NCI-H128 (cell line): ENCODE results near the gene RABEP2.
A peak's percentile ranks its signal among the peaks of the same experiment; 100 is the strongest.
"Not testable (repeated sequence)": the region's sequence is repeated elsewhere in the genome, so short reads cannot be mapped to it uniquely, and the experiment has no call there.

Experiments
- DNase-seq: peaks from one replicate; lab custom pipeline; 2025; ENCODE audit not compliant: unreplicated experiment; lab: John Stamatoyannopoulos, UW

Gene RABEP2

DNA sequence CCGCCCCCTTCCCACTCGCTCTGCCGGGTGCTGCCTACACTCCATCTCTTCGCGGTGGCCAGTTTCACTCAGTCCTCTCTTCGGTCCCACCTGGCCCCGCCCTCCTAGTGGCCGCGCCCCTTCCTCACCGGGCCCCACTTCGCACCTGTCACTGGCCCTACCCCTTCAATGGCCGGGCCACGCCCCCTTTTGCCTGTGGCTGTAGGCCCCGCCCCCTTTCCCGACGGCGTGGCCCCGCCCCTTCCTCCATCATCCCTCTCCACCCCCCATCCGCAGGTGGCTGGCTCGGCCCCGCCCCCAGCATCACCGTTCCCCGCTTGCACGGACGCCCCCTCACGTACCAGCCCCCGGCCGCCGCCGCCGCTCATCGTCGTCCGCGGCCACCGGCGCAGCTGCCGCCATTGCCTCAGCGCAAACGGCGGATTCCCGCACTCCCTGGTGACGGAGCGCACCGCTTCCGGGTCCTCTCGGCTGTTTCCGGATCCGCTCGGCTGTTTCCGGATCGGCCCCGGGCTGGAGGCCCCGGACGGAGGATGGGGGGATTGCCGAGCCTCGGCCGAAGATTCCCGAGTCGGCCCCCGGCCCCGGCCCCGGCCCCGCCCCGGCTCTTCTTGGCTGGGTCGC is at the start of gene RABEP2:
Gene RABEP2, minus strand, starts transcription at position 477 of the 624 bp plus-strand sequence. Its CDS starts 75 bp downstream, at position 402.
- peak; percentile 81 for DNase-seq

DNA sequence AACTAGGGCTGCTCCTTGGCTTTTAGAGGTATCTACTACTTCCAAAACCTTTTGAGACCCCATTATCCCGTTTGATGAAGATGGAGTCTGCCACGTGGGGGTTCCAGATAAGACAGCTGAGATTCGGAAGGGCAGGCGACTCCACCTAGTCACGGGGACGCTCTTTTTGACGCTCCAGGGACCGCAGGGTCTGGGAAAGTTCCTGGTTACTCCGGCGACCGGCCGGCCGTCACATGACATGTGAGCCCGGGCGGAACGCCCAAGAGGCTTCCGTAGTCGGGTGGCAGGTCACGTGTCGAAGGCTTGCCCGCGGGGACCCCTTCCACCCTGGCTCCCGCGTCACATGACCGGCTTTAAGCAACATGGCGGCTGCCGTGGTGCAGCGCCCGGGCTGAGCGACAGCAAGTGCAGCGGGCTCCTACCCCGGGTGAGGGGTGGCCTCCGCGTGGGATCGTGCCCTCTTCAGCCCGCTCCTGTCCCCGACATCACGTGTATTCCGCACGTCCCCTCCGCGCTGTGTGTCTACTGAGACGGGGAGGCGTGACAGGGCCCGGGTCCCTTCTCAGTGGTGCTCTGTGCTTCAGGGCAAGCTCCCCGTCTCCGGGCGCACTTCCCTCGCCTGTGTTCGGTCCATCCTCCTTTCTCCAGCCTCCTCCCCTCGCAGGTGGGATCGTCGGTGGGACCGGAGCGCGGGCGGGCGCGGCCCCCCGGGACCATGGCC is 49.6 kb upstream of the RABEP2 start, which contains the start of gene SPNS1:
Gene SPNS1, plus strand, starts transcription at position 342 of the 721 bp plus-strand sequence. Its CDS starts 374 bp downstream, at position 716.
- peak; percentile 68 for DNase-seq

- peak; percentile 36 for DNase-seq
Measured at GRCh38 chr16:28974007-28974436, 49.0 kb upstream of the RABEP2 start.

DNA sequence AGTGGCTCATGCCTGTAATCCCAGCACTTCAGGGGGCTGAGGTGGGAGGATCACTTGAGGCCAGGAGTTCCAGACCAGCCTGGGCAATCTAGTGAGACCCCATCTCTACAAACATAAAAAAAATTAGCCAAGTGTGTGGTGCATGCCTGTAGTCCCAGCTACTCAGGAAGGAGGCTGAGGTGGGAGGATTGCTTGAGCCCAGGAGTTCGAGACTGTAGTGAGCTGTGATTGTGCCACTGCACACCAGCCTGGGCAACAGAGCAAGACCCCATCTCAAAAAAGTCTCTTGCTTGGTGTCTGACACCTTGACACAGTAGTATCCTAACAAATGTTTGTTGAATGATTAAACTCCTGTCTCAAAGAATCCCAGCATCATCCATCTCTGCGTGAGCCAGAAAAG is 44.7 kb upstream of the RABEP2 start:
- not testable (repeated sequence) for DNase-seq

- no peak for DNase-seq
Measured at GRCh38 chr16:28967156-28967555, 42.1 kb upstream of the RABEP2 start.

DNA sequence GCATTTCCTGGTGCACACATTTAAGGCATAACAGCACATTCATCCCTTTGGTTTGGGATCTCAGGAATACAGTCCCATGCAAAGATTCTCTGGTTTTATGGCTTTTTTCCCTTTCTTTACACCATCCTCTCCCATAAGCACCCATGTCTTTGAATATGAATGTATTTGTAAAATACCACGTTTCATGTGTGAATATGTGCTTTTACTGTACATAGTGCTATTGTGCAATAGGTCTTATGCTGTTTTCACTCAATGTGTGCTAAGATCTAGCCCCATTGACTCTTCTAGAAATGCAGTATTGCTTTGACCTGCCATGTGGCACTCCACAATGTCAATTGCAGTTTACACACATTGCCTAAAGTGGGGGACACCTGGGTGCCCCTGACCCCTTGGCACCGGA is 39.5 kb upstream of the RABEP2 start:
- DNase-seq = no peak

DNA sequence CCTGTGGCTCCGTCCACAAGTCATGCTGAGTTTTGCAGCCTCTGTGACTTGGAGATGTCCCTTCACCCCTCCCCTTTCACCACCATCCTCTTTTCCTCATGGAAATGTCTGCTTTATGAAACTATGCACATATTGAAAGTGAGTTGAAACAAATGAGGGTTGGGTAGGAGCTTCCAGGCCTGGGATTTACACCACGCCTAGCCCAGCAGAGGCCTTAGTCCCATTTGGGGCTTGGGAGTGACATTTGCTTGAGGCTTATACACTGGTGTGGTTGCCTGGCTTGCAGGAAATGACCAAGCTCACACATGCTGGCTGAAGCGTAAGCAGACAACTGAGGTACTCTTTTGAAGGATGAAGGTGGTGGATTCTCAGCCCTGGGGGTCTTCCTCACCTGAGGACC is 39.0 kb upstream of the RABEP2 start:
- no peak for DNase-seq

DNA sequence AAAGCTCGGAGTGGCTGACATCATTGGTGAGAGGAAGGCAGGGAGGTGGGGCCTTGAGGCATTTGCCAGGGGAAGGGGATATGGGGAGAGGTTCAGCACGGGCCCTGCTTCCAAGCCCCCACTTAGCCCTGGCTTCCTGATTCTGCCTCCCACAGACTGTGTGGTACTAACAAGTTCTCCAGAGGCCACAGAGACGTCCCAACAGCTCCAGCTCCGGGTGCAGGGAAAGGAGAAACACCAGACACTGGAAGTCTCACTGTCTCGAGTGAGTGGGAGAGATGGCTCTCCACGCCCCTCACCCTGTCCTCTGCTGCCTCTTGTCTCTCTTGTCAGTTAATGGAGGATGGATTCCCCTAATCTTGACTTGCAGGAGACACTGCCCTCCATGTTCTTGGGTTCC is 33.8 kb upstream of the RABEP2 start:
- DNase-seq = no peak

DNA sequence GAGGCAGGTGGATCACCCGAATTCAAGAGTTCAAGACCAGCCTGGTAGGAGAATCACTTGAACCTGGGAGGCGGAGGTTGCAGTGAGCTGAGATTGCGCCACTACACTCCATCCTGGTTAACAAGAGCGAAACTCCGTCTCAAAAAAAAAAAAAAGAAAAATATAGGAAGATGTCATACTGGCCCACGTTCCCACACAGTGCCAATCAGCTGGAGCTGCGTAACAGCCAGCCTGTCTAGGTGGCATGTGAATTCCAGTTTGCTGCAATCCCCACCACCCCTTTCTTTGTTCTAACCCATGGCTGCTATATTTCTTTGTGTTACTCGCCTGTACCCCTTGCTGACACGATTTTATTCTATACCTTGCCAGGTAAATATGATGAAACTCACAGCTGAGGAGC is 33.2 kb upstream of the RABEP2 start:
- no peak for DNase-seq

GRCh38 chr16:28951410-28951943 is 26.4 kb upstream of the RABEP2 start:
- no peak for DNase-seq

GRCh38 chr16:28950648-28951409 is 25.8 kb upstream of the RABEP2 start, which contains the start of gene NFATC2IP:
TSS of gene NFATC2IP (plus strand) at chr16:28950937. CDS start at chr16:28951012, 75 bp downstream.
- DNase-seq = peak; percentile 93

GRCh38 chr16:28946681-28947080 is 21.6 kb upstream of the RABEP2 start:
- DNase-seq = no peak

- DNase-seq = no peak
Measured at GRCh38 chr16:28943281-28943680, 18.2 kb upstream of the RABEP2 start.

DNA sequence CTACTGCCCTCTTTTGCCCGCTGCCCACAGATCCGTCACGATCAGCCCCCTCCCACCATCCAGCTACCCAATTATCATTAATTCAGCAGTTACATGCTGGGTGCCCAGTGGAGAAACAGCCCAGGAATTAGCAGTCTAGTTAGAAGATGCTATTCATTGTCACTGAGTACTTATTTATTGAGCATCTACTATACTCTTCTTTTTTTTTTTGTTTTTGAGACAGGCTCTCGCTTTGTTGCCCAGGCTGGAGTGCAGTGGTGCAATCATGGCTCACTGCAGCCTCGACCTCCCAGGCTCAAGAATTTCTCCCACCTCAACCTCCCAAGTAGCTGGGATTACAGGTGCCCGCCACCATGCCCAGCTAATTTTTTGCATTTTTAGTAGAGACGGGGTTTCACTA is 14.8 kb upstream of the RABEP2 start:
- DNase-seq = not testable (repeated sequence)

GRCh38 chr16:28938721-28939120 is 13.7 kb upstream of the RABEP2 start:
- no peak for DNase-seq

DNA sequence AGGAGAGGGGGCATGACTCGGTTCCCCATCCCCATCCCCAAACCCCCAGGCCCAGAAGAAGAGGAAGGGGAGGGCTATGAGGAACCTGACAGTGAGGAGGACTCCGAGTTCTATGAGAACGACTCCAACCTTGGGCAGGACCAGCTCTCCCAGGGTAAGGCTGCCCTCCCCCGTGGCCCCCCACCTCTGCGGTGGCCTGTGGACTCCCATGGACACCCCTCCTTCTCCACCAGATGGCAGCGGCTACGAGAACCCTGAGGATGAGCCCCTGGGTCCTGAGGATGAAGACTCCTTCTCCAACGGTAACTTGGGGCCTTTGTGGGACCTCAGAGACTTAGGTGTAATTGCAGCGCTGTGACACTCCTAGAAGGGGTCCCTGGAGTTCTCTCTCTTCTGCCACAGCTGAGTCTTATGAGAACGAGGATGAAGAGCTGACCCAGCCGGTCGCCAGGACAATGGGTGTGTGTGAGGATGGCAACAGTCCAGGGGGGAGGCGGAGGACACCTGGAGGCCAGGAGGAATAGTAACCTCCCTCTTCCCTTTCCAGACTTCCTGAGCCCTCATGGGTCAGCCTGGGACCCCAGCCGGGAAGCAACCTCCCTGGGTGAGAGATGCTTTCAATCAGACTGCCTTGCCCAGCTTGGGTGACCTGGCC is 12.3 kb upstream of the RABEP2 start:
- no peak for DNase-seq

DNA sequence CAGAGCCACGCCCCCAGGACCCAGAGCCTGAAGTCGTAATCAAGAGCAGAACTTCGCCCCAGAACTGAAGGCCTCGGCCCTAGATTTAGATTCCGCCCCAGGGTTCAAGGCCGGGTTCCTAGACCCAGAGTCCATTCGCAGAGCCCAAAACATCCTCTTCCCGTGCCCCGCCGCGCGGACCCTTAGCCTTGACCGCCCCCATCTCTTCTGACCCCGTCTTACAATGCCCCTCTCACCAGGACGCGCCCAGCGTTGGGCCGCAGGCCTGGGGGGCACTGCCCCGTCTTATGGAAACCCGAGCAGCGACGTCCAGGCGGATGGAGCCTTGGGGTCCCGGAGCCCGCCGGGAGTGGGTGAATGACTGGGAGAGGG is 11.7 kb upstream of the RABEP2 start:
- no peak for DNase-seq

DNA sequence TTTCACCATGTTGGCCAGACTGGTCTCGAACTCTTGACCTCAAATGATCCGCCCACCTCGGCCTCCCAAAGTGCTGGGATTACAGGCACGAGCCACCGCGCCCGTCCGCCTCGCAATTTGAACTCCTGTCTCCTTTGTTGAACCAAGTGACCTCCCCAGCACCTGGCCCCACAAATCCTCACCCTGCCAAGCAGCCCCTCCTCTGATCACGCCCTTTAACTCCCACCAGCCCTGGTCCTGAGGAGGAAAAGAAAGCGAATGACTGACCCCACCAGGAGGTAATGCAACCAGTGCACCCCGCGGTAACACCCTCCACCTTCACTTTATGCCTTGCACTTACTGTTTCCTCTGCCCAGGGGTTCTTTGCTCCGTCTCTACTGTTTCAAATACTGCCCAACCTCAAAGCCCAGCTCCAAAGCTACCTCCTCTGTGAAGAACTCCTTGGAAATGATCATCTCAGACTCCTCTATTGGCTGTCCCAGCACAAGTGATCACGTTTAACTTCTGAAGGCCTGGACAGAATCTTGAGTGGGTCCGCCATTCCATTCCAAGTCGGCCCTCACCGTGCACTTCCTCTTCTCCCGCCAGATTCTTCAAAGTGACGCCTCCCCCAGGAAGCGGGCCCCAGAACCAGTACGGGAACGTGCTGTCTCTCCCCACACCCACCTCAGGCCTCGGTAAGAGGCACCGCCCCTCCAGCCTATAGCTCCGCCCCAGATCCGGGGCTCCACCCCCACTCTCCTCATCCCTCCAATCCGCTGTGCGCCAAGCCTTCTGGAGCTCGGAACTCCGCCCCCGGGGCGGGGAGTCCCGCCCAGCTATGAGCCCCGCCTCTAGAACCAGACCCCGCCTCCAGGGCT is 11.1 kb upstream of the RABEP2 start:
- DNase-seq = no peak

DNA sequence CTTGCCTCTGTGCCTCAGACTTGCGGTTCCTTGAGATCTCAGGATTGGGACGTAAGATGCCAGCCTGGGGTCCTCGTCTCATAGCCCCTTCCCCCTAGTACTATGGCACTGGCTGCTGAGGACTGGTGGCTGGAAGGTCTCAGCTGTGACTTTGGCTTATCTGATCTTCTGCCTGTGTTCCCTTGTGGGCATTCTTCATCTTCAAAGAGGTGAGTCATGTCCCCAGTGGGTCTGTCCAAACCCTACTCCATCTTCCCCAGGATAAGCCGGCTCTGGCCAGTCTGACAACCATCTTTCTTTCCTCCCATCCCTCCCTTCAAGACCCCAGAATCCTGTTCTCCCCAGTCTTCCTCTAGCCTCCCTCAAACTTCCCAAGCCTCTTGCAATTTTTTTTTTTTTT is 10.3 kb upstream of the RABEP2 start:
- DNase-seq = no peak

GRCh38 chr16:28933171-28933570 is 8.1 kb upstream of the RABEP2 start:
- DNase-seq = no peak
